Chondrocyte (in vitro differentiated cells): ENCODE results near the gene MYH10. TPM values are rescaled to one million over a fixed set of nuclear protein-coding genes. Genes with fewer than 3 reads are reported as not detected.
"Not testable (repeated sequence)": the region's sequence is repeated elsewhere in the genome, so short reads cannot be mapped to it uniquely, and the experiment has no call there.

Source experiments
- DNase-seq: peaks from one replicate; pipeline ENCODE4 v3.0.0; 2021; ENCODE audit warnings: mixed read lengths, low spot score
- H3K27ac Mint-ChIP-seq: one replicate; pipeline ENCODE4 v1.8.0; 2021; ENCODE audit warnings: mild to moderate bottlenecking, moderate library complexity, mixed read lengths; ENCODE audit not compliant: unreplicated experiment
- H3K27me3 Mint-ChIP-seq: 2 replicates; pipeline ENCODE4 v1.8.0; 2021; ENCODE audit warnings: low read depth, mixed read lengths
- H3K36me3 Mint-ChIP-seq: 2 replicates; pipeline ENCODE4 v1.8.0; 2021; ENCODE audit warnings: low read depth, mixed read lengths
- H3K4me1 Mint-ChIP-seq: 2 replicates; pipeline ENCODE4 v1.8.0; 2021; ENCODE audit warnings: low read depth, mild to moderate bottlenecking, mixed read lengths
- H3K4me3 Mint-ChIP-seq: one replicate; pipeline ENCODE4 v1.8.0; 2021; ENCODE audit warnings: mild to moderate bottlenecking, moderate library complexity, mixed read lengths; ENCODE audit not compliant: unreplicated experiment
- H3K9me3 Mint-ChIP-seq: 2 replicates; pipeline ENCODE4 v1.8.0; 2021; ENCODE audit warnings: low read depth, mixed read lengths
- total RNA-seq: library from RNA; stranded (reverse); gene quantifications from 3 replicates; pipeline ENCODE4 v1.2.1, GENCODE V29; 2021
- TF ChIP-seq, protein P1 (sequence below): fragments of 200-600 bp; sonication (generic); IDR thresholded peaks from 2 replicates; pipeline ENCODE4 v1.5.0; 2021; ENCODE audit warnings: antibody characterized with exemption, mild to moderate bottlenecking, moderate library complexity

Gene MYH10
- total RNA-seq, 1 donor from 2014 or later, result 296 TPM

DNA sequence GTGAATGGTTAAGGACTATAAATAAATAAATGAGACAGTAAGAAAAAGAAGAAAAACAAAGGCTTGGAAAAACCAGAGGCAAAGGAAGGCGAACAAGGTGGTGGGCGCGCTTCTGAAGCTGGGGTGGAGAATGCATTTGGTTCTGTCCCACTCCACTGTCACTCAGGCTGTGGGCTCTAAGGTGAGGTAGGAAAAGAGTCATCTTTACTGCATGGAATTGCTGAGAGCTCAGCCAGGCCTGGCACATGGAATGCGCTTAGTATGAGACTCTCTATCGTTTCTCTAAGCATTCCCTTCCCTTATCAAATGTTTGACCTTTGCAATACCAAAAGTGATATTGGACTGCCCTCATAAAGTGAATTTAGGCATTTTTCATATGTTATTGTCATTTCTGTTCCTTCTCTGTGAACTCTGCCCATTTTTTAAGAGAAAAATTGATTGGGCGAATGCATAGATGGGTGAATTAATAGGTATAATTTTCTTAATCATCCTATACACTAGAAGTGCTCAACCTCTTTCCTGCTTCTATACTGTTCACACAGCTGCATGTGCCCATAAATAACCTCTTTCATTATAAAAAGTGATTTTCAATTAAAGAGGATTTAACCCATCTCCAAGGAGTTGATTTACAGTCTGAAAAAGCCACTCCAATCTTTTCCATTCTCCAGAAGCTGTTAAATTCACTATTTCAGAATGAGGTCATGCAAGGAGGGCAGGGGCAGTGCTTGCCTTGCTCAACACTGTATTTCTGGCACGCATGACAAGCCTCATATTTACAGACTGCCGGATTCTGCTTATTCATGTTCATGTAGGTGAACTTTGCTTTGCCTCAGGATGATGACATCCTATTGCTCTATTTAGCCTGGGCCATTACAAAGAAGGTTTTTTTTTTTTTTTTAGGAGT is 87.7 kb downstream of the MYH10 start:
- peaks cover 9% of the 10 kb centered on the region for H3K4me1 Mint-ChIP-seq
- peaks cover 41% of the 10 kb centered on the region for H3K36me3 Mint-ChIP-seq
- no peak overlapping the region for H3K4me3 Mint-ChIP-seq

DNA sequence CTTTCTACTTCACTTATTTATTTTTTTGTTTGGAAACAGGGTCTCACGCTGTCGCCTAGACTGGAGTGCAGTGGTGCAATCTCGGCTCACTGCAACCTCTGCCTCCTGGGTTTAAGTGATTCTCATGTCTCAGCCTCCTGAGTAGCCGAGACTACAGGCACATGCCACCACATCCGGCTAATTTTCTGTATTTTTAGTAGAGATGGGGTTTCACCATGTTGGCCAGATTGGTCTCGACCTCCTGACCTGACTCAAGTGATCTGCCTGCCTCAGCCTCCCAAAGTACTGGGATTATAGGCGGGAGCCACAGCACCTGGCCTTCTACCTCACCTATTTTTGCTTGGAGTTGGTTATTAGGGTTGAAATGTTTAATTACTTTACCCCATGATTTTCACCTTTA is 90.5 kb downstream of the MYH10 start:
- not testable (repeated sequence) for H3K27ac Mint-ChIP-seq, H3K4me3 Mint-ChIP-seq, DNase-seq, H3K9me3 Mint-ChIP-seq, H3K27me3 Mint-ChIP-seq
- Mint-ChIP-seq H3K36me3 (peaks cover 41% of the 10 kb centered on the region), H3K4me1 (peaks cover 12% of the 10 kb centered on the region)

More for the DNA sequence above, 87.7 kb downstream of the MYH10 start:
- no peaks in the 10 kb centered on the region for H3K27me3 Mint-ChIP-seq
- TF ChIP-seq, protein P1, sequence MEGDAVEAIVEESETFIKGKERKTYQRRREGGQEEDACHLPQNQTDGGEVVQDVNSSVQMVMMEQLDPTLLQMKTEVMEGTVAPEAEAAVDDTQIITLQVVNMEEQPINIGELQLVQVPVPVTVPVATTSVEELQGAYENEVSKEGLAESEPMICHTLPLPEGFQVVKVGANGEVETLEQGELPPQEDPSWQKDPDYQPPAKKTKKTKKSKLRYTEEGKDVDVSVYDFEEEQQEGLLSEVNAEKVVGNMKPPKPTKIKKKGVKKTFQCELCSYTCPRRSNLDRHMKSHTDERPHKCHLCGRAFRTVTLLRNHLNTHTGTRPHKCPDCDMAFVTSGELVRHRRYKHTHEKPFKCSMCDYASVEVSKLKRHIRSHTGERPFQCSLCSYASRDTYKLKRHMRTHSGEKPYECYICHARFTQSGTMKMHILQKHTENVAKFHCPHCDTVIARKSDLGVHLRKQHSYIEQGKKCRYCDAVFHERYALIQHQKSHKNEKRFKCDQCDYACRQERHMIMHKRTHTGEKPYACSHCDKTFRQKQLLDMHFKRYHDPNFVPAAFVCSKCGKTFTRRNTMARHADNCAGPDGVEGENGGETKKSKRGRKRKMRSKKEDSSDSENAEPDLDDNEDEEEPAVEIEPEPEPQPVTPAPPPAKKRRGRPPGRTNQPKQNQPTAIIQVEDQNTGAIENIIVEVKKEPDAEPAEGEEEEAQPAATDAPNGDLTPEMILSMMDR, result no peak
- H3K27ac Mint-ChIP-seq, result peak overlapping the region; percentile 77
- H3K9me3 Mint-ChIP-seq, result no peaks in the 10 kb centered on the region
- no peak for DNase-seq

DNA sequence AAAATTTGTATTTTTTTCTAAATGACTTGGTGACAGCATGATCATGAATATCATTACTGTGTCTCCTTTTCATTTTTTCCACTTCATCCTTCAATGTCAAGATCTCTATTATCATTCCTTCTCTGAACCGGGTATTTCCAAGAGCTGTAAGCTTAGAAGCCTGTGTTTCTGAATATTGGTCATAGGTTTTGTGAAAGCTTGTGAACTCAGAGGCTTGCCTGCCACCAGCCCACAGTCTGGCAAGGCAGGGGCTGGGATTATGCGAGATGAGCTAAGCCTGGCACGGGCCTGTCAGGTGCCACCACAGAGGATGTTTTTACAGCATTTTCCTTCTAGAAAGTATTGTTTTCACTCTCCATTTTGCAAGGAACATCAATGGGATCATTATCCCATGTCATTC is 92.8 kb downstream of the MYH10 start:
- Mint-ChIP-seq H3K27ac (no peak overlapping the region), H3K4me1 (peaks cover 3% of the 10 kb centered on the region), H3K27me3 (no peaks in the 10 kb centered on the region), H3K4me3 (no peak overlapping the region), H3K36me3 (peaks cover 31% of the 10 kb centered on the region), H3K9me3 (no peaks in the 10 kb centered on the region)
- TF ChIP-seq, protein P1, result no peak
- DNase-seq, result no peak

DNA sequence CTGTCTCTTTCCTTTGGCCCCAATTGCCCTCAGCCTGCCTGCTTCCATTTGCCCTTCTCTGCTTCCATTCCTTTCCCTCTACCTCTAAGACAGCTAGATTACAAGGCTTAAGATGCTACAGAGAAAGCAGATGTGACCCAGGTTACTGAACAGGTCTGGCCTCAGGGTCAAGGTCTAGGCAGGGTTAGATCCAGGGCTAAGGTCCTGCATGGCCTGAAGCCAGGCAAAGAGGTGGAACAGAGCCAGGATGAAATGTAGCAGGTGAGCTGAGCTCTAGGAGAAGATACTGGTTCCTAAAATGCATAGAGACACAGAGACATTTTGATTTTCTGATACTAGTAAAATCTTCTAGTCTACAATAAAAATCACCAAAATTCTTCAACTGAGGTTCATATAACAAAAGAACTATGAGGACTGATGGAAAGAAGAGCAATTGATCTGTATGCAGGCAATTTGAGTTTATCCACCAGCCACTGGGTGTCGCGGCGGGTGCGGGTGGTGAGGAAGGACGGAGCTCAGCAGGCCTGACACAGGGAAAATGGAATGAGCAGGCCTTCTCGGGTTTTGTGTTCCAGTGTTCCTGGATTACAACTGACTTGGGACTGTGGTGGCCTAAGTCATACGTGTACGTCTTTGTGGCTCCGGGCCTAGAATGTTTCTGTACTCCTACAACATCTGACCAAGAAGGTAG is 95.9 kb downstream of the MYH10 start:
- Mint-ChIP-seq H3K9me3 (no peaks in the 10 kb centered on the region), H3K27me3 (no peaks in the 10 kb centered on the region), H3K4me1 (peaks cover 3% of the 10 kb centered on the region), H3K27ac (no peak overlapping the region), H3K36me3 (peaks cover 14% of the 10 kb centered on the region), H3K4me3 (no peak overlapping the region)
- TF ChIP-seq, protein P1, result no peak
- DNase-seq, result no peak

DNA sequence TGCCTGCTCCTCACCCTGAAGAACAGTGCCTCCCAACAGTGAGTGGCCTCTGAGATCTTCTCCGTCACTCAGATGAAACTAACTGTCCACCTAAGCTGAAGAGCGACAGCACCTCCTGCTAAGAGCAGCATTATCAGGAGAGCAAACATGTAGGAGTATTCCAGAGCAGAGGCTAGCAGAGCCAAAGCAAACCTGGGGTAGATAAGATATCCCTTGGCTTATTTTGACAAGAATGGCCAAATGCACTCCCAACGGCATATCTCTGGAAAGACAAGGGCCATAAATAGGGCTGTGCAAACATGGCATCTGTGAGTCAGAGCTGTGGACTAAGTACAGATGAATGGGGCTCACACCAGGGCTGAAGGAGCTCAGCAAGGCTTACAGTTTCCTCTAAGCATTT is 98.5 kb downstream of the MYH10 start:
- Mint-ChIP-seq H3K27ac (no peak overlapping the region), H3K4me3 (no peak overlapping the region), H3K36me3 (peaks cover 18% of the 10 kb centered on the region), H3K4me1 (no peaks in the 10 kb centered on the region), H3K9me3 (no peaks in the 10 kb centered on the region), H3K27me3 (no peaks in the 10 kb centered on the region)
- TF ChIP-seq, protein P1, result no peak
- DNase-seq, result no peak
